Ectodermal cell (in vitro differentiated cells): Measurements from ENCODE around the gene TRAM2.

Experiments
- H3K27ac ChIP-seq: 2 replicates; pipeline ENCODE4 v1.7.0; 2013; ENCODE audit warnings: mild to moderate bottlenecking, low read depth, low read length; ENCODE audit not compliant: insufficient read depth, poor library complexity, severe bottlenecking
- H3K27me3 ChIP-seq: 2 replicates; pipeline ENCODE4 v1.7.0; 2013; ENCODE audit warnings: mild to moderate bottlenecking, low read length; ENCODE audit not compliant: insufficient read depth, control insufficient read depth, poor library complexity, severe bottlenecking
- H3K36me3 ChIP-seq: one replicate; pipeline ENCODE4 v1.7.0; 2013; ENCODE audit warnings: low read length; ENCODE audit not compliant: control insufficient read depth, insufficient read depth
- H3K4me1 ChIP-seq: one replicate; pipeline ENCODE4 v1.7.0; 2013; ENCODE audit warnings: low read length; ENCODE audit not compliant: control insufficient read depth, insufficient read depth
- H3K4me3 ChIP-seq: 2 replicates; pipeline ENCODE4 v1.7.0; 2013; ENCODE audit warnings: low read depth, low read length, control low read depth; ENCODE audit not compliant: insufficient read depth
- H3K9me3 ChIP-seq: 2 replicates; pipeline ENCODE4 v1.7.0; 2013; ENCODE audit warnings: mild to moderate bottlenecking, low read length, moderate library complexity; ENCODE audit not compliant: control insufficient read depth
- WGBS, 2 experiments: methylation state at CpG; one replicate each; pipeline ENCODE4 v1.1.7; 2013; ENCODE audit warnings: missing lambda C conversion rate in 2 of 2; 5-methylcytosine and 5-hydroxymethylcytosine counted together

Gene TRAM2

DNA sequence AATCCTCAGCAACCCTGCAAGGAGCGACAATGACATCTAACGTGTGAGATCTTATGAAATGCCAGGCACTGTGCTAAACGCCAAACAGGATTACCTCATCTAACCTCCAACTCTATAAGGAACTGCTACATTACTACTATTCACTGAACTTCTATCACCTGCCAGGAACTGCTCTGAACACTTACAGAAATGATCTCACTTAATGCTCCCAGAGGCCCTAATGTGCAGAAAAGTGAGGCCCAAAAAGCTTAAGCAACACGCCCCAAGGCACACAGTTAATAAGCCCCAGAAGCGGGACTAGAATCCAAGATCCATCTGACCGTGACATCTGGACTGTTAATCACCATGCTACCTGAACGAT, 28.5 kb downstream of the TRAM2 start:
- Histone ChIP-seq H3K4me3 (no peak overlapping the region), H3K4me1 (peaks cover 44% of the 10 kb centered on the region), H3K36me3 (no peaks in the 10 kb centered on the region), H3K27me3 (no peaks in the 10 kb centered on the region), H3K9me3 (no peaks in the 10 kb centered on the region), H3K27ac (no peak overlapping the region)
- WGBS, 2 experiments = 96% methylated on average over 7 of the region's 7 CpGs

DNA sequence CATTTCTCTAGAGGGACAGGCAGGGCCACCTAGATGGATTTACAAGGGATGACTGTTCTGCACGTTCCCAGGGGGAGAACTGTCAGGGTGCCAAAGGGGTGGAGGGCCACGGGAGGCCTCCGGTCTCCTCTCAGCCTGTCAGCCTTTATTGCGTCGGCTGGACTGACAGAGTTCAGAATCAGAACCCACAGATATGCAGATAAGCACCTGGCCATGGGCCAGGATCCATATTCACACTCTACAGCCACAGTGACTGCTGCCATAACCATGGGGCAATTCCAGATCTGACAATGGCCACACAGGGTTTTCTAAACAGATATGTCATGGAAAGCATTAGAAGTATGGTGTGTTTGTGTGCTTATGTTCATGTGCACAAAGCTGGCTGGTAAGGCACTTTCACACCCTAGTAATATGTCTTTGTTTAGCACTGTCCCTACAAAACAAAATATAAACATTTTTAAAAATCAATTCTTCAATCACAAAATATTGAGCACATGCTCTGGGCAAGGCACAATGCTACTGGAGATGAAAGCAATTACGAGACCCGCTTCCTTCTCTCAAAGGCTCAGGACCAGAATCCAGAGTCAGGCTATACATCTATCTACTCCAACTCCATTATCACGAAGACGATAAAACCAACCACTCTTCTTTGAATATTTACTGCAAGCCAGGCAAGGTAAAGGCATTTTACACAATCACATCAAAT, 29.1 kb downstream of the TRAM2 start:
- 91 to 94% methylated on average over 9 of the region's 9 CpGs for WGBS, 2 experiments

DNA sequence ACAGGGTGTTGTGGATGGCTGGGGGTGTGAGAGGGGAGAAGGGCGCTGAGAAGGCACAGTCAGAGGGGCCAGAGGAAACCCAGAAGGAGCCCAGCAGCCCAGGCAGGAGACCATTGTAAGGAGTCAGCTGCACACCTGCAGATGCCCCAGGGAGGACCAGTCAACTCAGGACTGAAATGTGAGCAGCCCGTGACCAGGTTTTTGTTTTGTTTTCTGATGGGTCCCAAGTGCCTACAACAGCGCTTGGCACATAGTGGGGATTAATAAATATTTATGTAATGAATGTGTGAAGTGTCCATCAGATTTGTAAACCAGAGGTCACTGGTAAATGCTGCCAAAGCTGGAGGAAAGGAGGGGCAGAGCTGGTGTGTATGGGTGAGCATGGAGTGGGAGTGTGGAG, 30.2 kb downstream of the TRAM2 start:
- H3K4me1 ChIP-seq = peaks cover 30% of the 10 kb centered on the region
- 91 to 92% methylated on average over 3 of the region's 3 CpGs for WGBS, 2 experiments
- H3K27me3 ChIP-seq = no peaks in the 10 kb centered on the region
- no peak overlapping the region for H3K27ac ChIP-seq
- no peaks in the 10 kb centered on the region for H3K36me3 ChIP-seq
- no peaks in the 10 kb centered on the region for H3K9me3 ChIP-seq
- H3K4me3 ChIP-seq = no peak overlapping the region

More for the DNA sequence above, 29.1 kb downstream of the TRAM2 start:
- no peaks in the 10 kb centered on the region for H3K9me3 ChIP-seq
- no peak overlapping the region for H3K4me3 ChIP-seq
- H3K4me1 ChIP-seq = peaks cover 42% of the 10 kb centered on the region
- no peaks in the 10 kb centered on the region for H3K27me3 ChIP-seq
- no peak overlapping the region for H3K27ac ChIP-seq
- no peaks in the 10 kb centered on the region for H3K36me3 ChIP-seq

DNA sequence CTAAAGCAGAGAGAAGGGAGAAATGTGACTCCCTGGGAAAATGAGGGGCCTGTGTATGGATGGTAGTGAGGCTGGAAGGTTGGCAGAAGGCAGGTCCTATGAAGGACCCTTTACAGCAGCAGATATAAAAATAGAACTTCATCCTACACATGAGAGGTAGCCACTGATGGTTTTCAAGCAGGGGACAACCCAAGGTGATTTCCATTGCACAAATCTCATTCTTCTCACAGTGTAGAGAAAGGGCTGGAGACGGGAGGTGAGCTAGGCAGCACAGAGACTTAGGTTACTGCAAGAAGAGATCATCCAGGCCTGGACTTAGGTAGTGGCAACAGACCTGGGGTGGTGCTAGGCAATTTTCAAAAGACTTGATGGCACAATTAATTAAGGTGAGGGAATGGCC, 30.7 kb downstream of the TRAM2 start:
- no peaks in the 10 kb centered on the region for H3K36me3 ChIP-seq
- H3K4me1 ChIP-seq = peaks cover 28% of the 10 kb centered on the region
- no peaks in the 10 kb centered on the region for H3K9me3 ChIP-seq
- H3K27me3 ChIP-seq = no peaks in the 10 kb centered on the region
- no peak overlapping the region for H3K27ac ChIP-seq
- 95 to 100% methylated on average over 1 of the region's 1 CpG for WGBS, 2 experiments
- no peak overlapping the region for H3K4me3 ChIP-seq

DNA sequence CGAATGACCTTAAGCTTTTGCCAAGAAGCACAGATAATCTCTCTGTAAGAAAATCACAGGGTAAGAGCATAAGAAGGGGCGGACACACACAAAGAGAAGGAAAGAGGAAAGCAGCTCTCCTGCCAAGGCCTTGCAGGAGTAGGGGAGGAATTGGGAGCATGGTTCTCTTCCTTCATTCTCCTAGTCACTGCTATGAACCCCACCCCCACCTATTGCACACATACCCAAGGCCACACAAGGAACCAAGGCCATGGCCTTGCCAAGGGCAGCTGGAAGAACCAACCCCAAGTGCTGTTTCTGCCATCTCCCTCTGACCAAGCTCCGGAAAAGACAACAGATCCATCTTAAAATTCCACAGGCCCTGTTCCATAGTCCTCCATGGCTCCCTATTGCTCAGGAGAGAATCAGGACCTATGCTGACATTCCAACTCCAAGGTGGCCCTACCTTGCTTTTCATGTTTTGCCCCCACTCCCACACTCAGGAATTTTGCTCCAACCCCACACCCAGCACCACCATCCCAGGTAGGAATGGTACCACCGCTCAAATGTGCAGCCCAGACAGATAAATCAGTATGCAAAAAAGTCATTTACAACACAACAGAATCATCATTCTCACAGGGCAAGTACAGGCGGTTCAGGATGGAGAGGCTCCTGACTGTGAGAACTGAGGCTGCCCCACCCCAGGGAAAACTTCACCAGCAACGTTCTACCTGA, 31.3 kb downstream of the TRAM2 start:
- no peaks in the 10 kb centered on the region for H3K9me3 ChIP-seq
- H3K36me3 ChIP-seq = no peaks in the 10 kb centered on the region
- 92 to 95% methylated on average over 6 of the region's 6 CpGs for WGBS, 2 experiments
- H3K27me3 ChIP-seq = no peaks in the 10 kb centered on the region
- no peak overlapping the region for H3K4me3 ChIP-seq
- no peak overlapping the region for H3K27ac ChIP-seq
- peaks cover 21% of the 10 kb centered on the region for H3K4me1 ChIP-seq

DNA sequence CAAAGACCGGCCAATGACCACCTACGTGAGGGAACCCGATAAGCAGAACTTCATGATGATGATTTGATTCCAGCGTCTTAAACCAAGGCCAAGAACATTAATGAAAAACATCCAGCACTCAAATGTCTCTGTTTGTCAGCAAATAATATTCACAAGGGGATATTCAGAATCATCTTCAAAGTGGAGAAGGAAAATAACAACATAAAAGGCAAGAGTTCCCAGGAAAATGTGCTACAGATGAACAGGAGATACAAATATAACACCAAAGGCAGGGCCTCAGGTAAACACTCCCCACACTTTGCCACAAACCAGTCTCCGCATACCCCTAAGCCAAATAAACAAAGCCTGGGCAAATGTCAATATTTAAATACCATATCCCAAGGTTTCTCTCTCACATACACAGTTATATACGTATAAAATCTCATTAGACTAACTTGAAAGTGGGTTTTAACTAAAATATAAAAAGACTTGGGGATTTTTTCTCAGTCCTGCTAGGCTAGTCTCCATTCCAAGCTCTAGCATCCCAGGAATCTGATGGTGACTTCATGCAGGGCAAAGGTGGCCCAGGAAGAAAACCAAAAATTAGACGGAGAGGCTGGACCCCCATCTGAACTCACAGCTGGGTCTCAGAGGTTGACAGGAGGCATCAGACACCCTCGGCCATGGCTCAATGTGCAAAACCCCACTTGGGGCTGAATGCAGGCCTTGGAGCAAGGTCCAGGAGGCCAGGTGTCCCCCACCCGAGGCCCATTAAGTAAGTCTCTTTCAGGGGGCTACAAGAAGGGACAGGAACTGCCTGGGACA, 32.1 kb downstream of the TRAM2 start:
- Histone ChIP-seq H3K9me3 (no peaks in the 10 kb centered on the region), H3K27ac (no peak overlapping the region), H3K27me3 (no peaks in the 10 kb centered on the region), H3K4me3 (no peak overlapping the region), H3K4me1 (peaks cover 14% of the 10 kb centered on the region), H3K36me3 (no peaks in the 10 kb centered on the region)
- 94% methylated on average over 8 to 9 of the region's 9 CpGs for WGBS, 2 experiments

DNA sequence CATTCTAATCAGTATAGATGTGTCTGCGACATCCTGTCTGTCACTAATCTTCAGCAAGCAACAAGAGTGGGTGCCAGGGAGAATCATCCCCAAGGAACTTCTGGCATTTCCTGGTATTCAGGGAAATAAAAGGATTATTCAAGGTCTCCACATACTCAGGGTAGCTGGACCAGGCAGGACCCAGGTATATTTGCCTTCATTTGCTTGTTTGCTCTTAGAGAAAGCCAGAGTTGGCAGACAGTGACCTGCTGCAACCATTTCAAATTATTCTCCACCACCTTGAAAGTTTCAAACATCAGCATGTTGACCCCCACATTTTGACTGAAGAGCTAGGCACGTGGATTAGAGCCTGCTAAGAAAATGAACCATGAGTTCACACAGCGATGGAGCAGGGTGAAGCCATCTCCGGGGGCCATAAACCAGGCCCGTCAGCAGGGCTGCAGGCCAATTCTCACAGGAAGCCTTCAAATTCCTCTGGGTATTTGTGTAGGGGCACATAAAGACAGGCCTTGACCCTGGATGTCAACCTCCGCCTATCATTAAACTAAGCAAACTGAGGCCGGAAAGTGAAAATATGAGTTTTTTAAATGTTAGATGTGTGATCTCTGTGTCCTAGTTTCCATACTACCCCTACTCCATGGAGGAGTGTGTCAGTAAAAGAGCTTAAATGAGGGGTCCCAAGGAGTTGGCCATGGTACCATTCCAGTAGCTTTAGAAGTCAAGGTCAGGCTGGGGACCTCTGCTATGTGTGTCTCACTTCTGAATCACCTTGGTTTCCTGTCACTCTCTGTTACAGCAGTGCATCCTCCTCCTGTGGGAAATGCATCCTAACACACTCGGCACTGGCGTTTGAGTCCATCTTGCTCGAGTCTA, 32.9 kb downstream of the TRAM2 start:
- 91% methylated on average over 10 of the region's 10 CpGs for WGBS, 2 experiments
- Histone ChIP-seq H3K36me3 (no peaks in the 10 kb centered on the region), H3K27me3 (no peaks in the 10 kb centered on the region), H3K4me3 (no peak overlapping the region), H3K9me3 (no peaks in the 10 kb centered on the region), H3K27ac (no peak overlapping the region), H3K4me1 (peaks cover 7% of the 10 kb centered on the region)

DNA sequence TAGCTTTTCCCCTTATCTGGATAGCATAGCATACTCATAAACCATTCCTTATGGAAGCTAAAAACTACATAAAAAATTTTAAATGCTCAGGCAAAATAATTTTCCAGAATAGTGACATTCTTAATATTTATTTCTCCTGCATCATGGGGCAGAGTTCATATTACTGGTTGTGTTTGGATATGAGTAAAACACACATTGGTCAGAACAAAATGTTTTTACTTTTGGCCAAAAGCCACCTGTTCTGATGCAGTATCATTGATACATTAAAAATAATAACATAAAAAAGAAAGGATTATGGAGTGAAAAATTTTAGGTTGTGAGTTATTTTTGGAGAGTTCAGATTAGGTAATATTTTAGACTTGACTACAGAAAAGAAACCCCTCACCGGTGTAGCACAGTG, 33.6 kb downstream of the TRAM2 start:
- peaks cover 7% of the 10 kb centered on the region for H3K4me1 ChIP-seq
- no peaks in the 10 kb centered on the region for H3K27me3 ChIP-seq
- H3K27ac ChIP-seq = no peak overlapping the region
- 74 to 78% methylated on average over 1 of the region's 1 CpG for WGBS, 2 experiments
- no peak overlapping the region for H3K4me3 ChIP-seq
- H3K9me3 ChIP-seq = no peaks in the 10 kb centered on the region
- H3K36me3 ChIP-seq = no peaks in the 10 kb centered on the region

DNA sequence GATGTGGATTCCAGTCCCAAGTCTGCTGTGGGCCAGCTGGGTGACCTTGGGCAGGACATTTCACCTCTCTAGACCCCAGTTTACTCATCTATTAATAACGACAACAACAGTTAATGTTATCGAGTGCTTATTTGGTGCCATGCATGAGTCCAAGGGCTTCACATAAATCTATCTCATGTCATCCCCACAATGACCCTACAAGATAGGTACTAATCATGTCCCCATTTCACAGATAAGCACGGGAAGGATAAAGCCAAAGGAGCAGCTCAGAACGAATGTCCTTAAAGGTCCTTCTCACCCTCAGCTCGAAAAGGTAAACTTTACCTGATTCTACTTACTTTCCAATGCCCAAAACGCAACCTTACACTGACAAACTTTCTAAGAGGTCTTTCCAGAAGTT, 35.7 kb downstream of the TRAM2 start:
- WGBS, 2 experiments = 93 to 95% methylated on average over 5 to 6 of the region's 6 CpGs
- Histone ChIP-seq H3K27ac (no peak overlapping the region), H3K4me3 (no peak overlapping the region), H3K36me3 (no peaks in the 10 kb centered on the region), H3K27me3 (no peaks in the 10 kb centered on the region), H3K4me1 (peaks cover 13% of the 10 kb centered on the region), H3K9me3 (no peaks in the 10 kb centered on the region)
